ENCODE results near the gene SBNO2.

Gene SBNO2

DNA sequence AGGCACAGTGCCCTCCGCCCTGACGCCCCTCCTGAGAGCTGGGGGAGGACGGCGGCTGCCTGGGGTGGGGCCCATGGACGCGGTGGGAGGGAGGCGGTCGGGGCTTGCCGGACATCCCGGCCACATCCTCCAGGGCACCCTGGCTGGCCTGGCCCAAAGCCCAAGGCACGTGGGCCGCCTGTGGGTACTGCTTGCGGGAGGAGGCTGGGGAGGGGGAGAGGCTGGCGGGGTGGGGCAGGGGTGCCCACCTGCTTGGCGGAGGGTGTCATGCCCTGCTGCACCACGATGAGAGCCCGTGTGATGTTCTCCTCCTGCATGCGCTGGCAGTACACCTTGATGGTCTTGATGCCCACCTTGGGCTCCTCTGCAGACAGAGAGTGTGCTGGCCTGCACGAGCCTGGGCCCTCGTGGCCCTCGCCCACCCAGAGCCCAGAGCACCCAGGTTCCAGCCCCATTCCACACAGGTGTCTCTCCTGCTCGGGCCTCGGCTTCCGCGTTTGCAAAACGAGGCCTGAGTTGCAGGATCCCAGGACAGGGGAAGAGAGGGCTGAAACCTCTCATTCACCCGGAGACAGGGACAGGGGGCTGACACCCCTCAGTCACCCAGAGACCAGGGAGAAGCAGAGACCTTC lies 82.4 kb downstream of the SBNO2 start:
- DNase-seq (ENCODE audit: low spot score) (no peak), FAIRE-seq (no peak)

DNA sequence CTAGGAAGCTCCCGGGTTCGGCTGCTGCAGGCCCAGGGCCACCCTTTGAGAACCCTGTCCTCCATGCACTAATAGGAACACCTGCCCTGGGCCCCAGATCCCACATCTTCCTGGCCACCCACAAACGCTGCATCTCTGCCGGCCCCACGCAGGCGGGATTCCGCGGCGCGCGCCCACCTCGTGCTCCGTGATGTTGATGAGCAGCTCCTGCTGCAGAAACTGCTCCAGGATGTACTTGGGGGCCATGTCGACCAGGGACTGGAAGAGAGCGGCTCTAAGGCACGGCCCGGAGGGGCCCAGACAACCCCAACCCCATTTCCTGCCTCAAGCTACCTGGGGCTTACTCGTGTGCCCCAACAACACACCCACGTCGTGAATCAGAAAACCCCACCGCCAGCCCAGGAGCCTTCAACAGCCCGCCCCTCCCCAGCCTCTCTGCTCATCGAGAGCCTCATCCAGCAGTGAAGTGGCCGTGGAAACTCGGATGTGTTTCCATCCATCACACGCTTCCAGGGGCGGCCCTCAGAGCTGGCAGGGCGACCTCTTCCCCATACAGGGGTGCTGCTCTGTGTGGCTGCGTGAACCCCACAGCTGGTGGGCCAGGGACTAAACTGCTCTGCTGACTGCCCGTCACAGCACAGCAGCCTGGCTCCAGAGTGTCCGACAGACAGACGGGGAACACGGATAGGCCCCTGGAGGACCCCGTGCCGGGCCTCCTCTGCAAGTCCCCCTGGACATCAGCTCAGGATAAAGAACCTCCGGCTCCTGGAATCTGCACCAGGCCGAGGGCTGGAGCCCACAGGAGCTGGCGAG lies 83.1 kb downstream of the SBNO2 start:
- DNase-seq (ENCODE audit: low spot score) = no peak
- no peak for FAIRE-seq

DNA sequence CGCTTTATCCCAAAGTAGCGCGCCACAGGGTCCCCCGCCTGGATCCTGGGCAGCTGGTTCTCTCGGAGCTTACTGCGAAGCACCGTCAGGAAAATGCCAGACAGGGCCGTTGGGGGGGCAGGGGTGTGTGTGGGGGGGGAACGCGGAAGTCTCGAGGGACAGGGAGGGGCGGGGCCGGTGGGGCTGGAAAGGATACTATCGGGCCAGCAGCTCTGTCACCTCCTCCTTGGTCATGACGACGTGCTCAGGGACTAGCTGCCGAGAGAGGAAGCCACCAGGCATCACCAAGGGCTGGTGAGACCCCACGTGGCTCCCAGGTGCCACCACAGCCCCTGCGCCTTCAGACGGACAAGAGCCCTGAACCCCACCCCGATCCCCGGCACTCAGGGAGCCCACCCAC lies 84.2 kb downstream of the SBNO2 start:
- no peak for DNase-seq (ENCODE audit: low spot score)

DNA sequence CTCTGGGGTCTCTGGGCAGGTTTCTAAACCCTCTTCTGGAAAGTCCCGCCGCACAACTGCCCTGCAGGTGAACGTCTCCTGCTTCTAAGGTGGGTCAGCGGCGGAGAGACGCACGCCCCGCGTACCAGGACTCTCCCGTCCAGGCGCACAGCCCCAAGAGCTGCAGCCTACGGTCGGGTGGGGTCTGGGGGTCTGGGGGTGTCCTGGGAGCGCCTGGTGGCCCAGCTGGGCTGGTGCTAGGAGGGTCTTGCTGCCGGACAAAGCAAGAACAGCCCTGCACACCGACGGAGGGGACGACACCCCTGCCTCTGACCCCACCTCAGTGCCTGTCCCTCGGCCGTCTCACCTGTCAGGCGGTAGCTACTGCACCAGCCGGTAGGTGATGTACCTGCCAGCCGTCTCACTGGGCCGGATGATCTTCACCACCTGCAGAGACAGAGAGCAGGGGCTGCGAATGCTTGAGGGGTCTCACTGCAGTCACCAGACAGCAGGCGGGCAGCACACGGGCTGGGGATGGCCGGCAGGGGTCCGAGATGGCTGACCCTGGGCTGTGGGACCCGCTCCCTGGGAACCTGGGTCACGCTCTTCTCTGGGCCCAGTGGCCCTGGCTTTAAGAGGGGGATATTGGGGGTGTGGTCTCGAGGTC lies 84.8 kb downstream of the SBNO2 start:
- no peak for FAIRE-seq
- DNase-seq (ENCODE audit: low spot score) = no peak

More for the DNA sequence above, 84.2 kb downstream of the SBNO2 start:
- no peak for FAIRE-seq

DNA sequence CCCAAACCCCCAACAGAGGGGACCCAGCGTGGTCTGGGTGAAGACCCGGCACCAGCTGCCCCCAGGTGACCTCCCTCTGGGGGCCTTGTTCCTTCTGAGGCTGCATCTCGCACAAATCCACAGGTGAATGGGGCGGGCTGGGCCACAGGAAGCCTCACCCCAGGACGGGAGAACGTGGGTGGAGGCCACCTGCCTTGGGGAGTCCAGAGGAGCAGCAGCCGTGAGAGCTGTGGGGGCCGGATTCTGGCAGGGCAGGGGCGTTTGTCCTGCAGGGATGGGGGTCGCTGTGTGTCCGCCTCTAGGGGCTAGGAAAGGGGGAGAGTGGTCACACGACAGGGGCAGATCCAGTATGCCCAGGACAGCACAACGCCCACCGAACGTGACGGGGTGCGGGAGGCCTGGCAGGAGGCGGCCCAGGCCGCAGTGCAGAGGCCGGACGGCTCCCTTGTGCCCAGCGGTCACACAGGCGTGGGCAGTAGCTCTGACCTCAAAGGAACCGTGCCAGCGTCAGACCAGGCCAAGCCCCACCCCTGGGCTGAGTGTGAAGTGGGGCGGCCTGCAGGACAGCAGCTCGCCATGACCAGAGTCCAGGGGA lies 85.6 kb downstream of the SBNO2 start:
- FAIRE-seq = no peak
- no peak for DNase-seq (ENCODE audit: low spot score)

DNA sequence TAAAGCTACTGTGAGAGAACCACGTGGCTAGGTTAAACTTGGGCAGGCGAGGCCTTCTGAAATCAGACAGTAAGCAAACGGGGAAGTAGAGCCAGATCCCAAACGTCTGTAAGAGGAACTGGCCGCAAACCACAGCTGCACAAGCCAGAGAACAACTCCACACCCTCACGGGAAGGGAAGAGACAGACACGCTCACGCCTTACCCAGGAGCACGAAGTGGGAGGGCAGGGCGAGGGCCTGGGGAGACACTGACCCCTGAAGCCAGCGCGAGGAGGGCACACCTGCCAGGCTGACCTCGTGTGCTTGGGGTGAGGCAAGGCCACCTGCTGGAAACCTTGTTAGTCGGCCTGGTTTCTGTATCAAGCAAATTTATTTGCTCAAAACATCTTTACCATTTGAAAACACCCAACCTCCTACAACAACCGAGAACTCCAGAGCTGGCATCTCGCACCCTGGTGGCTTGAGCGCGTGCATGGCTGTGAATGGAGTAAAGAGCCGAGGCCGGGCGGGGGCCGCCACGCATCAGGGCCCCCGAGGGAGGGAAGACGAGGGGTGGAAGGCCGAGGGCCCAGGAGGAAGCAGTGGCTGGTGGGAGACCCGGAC lies 86.2 kb downstream of the SBNO2 start:
- no peak for DNase-seq (ENCODE audit: low spot score)
- no peak for FAIRE-seq

DNA sequence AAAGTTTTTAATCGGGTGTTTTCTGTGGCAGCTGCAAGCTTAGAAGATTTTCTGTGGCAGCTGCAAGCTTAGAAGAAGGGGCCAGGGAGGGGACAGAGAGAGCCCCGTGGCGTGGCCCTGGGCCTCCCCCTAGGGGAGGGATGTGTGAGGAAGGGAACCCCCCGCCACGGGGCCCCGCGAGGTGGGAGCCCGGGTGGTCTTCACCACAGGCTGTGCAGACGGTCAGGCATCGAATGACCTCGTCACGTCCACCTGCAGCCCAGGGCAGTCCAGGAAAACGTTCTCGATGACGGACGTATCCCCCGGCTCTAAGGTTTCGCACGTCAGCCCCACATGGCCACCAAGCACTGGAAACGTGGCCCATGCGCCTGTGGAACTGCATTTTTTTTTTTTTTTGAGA lies 87.5 kb downstream of the SBNO2 start:
- no peak for FAIRE-seq

DNA sequence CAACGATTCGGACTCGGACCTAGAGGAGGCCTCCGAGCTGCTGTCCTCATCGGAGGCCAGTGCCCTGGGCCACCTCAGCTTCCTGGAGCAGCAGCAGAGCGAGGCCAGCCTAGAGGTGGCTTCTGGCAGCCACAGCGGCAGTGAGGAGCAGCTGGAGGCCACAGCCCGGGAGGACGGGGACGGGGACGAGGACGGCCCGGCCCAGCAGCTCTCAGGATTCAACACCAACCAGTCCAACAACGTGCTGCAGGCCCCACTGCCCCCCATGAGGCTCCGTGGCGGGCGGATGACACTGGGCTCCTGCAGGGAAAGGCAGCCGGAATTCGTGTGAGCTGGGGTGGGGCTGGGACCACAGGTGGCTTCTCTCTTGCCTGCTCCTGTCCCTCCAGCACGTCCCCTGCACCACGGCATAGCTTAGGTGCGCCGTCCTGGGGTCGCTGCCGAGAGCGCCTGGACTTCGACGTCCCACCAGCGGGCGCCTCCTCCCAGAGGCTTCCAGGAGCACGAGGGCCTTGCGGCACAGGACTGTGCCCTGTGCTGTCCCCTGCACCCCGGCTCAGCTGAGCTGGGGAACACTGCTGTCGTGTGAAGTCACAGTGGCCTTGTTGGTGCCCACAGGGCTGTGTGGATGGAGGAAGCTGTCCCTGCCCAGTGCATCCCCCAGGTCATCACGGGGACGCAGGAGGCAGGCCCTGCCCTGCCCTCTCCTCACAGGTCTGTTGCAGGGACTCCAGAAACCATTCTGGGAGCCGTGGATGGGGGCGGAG lies 88.2 kb downstream of the SBNO2 start:
- FAIRE-seq (no peak), DNase-seq (ENCODE audit: low spot score) (no peak)

More for the DNA sequence above, 87.5 kb downstream of the SBNO2 start:
- DNase-seq (ENCODE audit: low spot score) = no peak

DNA sequence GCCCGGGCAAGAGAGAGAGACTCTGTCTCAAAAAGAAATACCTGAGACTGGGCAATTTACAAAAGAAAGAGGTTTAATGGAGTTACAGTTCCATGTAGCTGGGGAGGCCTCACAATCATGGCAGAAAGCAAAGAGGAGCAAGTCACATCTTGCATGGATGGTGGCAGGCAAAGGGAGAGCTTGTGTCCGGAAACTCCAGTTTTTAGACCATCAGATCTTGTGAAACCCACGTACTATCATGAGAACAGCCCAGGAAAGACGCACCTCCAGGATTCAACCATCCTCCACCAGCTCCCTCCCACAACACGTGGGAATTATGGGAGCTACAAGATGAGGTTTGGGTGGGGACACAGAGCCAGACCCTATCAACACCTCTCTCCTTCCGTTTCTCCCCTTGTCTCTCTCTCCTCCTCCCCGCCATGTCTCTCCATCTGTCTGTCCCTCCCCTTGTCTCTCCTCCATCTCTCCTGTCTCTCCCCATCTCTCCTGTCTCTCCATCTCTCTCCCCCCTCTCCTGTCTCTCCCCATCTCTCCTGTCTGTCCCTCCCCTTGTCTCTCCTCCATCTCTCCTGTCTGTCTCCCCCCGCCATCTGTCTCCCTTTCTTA lies 88.9 kb downstream of the SBNO2 start:
- FAIRE-seq (no peak), DNase-seq (ENCODE audit: low spot score) (no peak)

DNA sequence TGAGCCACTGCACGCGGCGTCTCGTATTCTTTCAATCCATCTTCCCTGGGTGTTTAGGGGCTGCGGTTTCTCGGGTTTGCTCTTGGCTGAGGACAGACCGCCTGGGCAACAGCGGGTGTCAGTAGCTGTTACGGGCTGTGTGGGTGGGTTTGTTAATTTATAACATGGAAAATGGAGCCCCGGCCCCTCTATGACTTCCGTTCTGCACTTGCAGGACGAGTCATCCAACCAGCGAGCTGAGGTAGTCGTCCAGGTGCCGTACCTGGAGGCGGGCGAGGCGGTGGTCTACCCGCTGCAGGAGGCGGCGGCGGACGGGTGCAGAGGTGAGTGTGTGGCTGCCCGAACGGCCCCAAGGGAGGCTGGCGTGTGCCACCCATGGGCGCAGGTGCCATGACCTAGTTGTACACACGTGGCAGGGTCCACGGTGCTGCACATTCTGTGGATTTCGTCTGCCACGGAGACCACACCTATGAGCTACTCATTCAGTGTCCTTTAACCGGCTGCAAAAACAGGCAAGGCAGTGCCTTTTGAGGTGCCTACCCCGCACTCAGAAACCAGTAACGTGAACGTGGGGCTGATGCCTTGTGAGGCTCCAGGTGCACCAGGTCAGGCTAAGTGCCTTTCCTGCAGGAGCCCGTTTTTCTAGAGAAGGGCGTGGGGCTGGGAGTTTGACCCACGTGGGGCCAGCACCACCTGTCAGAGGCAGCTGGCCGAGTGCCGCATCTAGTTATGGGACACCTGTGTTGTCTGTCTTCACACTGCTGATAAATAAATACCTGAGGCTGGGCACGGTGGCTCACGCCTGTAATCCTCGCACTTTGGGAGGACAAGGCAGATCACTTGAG lies 89.8 kb downstream of the SBNO2 start:
- DNase-seq (ENCODE audit: low spot score) (no peak), FAIRE-seq (no peak)

DNA sequence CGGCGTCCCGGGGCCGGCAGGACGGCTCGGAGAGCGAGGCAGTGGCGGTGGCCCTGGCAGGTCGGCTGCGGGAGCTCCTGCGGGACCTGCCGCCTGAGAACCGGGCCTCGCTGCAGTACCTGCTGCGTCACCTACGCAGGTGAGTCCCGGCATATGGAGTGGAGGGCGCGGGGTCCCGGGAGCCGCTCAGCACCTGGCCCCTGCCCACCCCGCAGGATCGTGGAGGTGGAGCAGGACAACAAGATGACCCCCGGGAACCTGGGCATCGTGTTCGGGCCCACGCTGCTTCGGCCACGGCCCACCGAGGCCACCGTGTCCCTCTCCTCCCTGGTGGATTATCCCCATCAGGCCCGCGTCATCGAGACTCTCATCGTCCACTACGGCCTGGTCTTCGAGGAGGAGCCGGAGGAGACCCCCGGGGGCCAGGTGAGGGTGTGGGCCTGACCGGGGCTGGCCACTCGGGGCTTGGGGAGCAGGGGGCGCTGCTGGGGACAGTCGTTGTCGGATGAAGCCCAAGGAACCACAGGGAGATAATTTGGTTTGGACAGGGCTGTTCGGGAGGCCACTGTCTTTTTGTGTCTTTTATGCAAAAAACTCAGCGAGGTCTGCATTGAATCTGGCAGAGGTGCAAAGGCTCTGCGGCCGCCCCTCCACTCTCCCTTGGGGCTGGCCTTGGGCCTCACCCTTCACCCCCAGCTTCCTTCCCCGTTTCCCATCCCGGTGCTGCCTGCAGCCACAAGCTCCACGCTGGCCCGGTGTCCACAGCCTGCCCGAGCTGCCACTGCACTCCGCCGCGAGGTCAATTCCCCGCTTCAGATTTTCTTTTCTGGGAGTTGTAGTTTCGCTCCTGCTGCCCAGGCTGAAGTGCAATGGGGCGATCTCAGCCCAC lies 90.9 kb downstream of the SBNO2 start:
- DNase-seq (ENCODE audit: low spot score) (no peak), FAIRE-seq (no peak)

DNA sequence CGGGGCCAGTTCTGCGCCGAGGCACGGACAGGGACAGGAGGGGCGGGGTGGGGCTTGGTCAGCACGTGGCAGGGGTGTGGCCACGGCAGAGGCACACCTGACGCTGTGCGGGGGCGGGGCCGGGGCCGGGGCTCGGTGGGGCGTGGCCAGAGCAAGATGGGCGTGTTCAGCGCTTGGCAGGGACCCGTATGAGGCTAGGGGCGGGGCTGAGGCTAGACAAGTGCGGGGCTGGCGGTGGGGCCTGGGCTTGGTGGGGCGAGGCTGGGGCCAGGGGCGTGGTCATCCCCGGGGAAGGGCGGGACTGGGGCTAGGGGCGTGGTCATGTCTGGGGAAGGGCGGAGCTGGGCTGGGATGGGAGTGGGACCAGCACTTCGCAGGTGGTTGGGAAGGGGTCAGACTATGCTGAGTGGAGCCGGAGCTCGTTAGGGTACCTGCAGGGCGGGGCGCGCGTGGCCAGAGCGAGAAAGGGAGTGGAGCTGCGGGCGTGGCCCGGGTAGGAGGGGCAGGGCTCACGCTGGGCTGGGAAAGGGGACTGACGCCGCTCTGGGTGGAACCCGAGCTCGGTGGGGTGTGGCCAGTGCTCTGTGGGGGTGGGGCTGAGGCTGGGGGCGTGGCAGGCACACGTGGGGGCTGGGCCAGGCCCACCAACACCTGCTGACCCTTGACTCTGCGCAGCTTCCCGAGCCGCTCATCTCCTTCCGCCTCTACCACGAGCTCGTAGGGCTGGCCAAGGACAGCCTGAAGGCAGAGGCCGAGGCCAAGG lies 91.7 kb downstream of the SBNO2 start:
- FAIRE-seq (no peak), DNase-seq (ENCODE audit: low spot score) (peak; percentile 13)

DNA sequence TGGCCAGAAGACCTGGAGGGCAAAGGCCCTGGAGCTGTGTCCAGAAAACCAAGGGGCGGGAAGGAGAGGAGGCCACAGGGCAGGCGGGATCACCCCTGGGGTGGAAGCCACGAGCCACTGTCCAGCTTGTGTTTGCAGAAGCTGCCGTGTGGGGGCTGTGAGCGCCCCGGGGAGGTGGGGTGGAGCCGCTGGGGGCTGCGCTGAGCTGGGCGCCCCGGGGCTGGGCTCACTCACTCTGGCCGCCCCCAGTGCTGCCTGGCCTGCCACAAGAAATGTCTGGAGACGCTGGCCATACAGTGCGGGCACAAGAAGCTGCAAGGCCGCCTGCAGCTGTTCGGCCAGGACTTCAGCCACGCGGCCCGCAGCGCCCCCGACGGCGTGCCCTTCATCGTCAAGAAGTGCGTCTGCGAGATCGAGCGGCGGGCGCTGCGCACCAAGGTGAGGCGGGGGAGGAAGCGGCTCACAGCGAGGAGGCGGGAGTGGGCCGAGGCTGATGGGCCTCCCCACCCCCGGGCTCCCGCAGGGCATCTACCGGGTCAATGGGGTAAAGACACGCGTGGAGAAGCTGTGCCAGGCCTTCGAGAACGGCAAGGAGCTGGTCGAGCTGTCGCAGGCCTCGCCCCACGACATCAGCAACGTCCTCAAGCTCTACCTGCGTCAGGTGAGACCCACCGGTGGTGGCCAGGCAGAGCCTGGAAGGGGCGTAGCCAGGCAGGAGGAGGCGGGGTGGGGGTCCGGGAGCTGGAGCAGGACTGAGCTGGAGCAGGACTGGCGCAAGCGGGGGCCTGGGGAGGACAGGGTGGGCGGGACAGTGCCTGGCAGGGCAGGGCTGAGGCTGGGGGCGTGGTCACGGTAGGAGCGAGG lies 92.5 kb downstream of the SBNO2 start:
- DNase-seq (ENCODE audit: low spot score) (no peak), FAIRE-seq (no peak)

DNA sequence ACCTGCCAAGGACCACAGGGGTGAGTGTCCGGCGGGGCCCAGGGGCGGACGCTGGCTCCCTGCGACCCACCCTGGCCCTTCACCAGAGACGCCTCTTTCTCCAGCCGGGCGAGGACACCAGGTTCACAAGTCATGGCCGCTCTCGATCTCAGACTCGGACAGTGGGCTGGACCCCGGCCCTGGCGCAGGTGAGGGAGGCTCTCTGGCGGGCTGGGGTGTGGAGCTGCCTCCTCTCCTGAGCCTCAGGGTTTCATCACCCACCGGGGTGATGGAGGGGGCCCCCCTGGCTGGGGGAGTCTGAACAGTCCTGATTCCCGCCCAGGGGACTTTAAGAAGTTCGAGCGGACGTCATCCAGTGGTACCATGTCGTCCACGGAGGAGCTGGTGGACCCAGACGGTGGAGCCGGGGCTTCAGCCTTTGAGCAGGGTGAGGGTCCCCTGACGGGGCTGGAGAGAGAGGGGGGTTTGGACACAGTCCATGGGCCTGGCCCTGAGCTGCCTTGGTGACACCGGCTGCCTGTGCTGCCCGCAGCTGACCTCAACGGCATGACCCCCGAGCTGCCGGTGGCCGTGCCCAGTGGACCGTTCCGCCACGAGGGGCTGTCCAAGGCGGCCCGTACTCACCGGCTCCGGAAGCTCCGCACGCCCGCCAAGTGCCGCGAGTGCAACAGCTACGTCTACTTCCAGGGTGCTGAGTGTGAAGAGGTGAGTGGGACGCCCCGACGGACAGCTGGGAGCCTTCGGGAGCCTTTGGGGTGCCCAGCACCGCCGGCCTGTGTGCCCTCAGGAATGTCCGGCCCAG lies 93.5 kb downstream of the SBNO2 start:
- DNase-seq (ENCODE audit: low spot score) = no peak
- no peak for FAIRE-seq

DNA sequence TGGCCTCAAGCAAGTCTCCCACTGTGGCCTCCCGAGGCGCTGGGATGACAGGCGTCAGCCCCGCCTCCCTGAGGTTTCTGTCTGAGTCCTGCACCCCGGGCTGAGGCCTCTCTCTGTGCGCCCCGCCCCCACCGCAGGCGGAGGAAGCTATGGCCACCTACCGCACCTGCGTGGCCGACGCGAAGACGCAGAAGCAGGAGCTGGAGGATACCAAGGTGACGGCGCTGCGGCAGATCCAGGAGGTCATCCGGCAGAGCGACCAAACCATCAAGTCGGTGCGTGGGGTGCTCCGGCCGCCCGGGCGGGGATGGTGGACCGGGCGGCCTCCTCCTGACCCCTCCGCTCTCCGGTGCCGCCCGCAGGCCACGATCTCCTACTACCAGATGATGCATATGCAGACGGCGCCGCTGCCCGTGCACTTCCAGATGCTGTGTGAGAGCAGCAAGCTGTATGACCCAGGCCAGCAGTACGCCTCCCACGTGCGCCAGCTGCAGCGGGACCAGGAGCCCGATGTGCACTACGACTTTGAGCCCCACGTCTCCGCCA lies 94.4 kb downstream of the SBNO2 start:
- FAIRE-seq (no peak), DNase-seq (ENCODE audit: low spot score) (no peak)

DNA sequence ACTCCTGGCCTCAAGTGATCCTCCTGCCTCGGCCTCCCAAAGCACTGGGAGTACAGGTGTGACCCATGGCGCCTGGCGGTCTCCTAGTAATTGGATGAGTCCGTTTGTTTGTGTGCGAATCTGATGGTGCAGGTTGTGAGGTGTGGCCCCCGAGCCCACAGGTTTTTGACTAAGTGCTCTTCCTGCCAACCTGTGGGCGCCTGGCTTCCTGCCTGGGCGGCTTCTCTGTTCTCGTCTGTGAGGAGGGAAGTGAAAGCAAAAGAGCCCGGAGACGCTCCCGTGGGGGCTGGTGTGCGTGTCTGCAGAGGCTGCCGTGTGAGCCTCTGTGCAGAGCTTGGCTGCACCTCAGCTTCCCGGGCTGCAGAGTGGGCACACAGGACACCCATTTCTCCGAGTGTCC lies 97.1 kb downstream of the SBNO2 start:
- DNase-seq (ENCODE audit: low spot score) (peak; percentile 25), FAIRE-seq (no peak)

Data from urothelium cell line (cell line).